Brain microvascular endothelial cell (primary cell): Measurements from ENCODE around the gene ZNF26.
"Not testable (repeated sequence)": the region's sequence is repeated elsewhere in the genome, so short reads cannot be mapped to it uniquely, and the experiment has no call there.

Experiments
- DNase-seq: peaks from one replicate; pipeline ENCODE4 v3.0.0-alpha.2; 2020
- H3K27ac ChIP-seq: fragments of 250-450 bp; sonication (Bioruptor Pico); 2 replicates; pipeline ENCODE4 v1.5.1; 2020; ENCODE audit warnings: mild to moderate bottlenecking, moderate library complexity
- H3K27me3 ChIP-seq: fragments of 250-450 bp; sonication (Bioruptor Pico); replicated peaks from 2 replicates; pipeline ENCODE4 v1.5.1; 2020; ENCODE audit warnings: mild to moderate bottlenecking
- H3K36me3 ChIP-seq: fragments of 250-450 bp; sonication (Bioruptor Pico); replicated peaks from 2 replicates; pipeline ENCODE4 v1.5.1; 2020; ENCODE audit warnings: mild to moderate bottlenecking
- H3K4me3 ChIP-seq: 2 replicates; pipeline ENCODE4 v1.5.1; 2011; ENCODE audit warnings: low read depth, mild to moderate bottlenecking, control low read depth, low read length, moderate library complexity
- CTCF ChIP-seq: IDR thresholded peaks from 2 replicates; pipeline ENCODE4 v1.5.1; 2011; ENCODE audit warnings: low read depth, mild to moderate bottlenecking, moderate library complexity, low read length, control low read depth, inconsistent platforms; ENCODE audit errors: missing control alignments
- in situ Hi-C: cut with HindIII; loops from 2 replicates; pipeline ENCODE4 v1.10.0; 2017; ENCODE audit warnings: low sequenced_read_pairs, low pct_ligation_motif_present

Gene ZNF26

DNA sequence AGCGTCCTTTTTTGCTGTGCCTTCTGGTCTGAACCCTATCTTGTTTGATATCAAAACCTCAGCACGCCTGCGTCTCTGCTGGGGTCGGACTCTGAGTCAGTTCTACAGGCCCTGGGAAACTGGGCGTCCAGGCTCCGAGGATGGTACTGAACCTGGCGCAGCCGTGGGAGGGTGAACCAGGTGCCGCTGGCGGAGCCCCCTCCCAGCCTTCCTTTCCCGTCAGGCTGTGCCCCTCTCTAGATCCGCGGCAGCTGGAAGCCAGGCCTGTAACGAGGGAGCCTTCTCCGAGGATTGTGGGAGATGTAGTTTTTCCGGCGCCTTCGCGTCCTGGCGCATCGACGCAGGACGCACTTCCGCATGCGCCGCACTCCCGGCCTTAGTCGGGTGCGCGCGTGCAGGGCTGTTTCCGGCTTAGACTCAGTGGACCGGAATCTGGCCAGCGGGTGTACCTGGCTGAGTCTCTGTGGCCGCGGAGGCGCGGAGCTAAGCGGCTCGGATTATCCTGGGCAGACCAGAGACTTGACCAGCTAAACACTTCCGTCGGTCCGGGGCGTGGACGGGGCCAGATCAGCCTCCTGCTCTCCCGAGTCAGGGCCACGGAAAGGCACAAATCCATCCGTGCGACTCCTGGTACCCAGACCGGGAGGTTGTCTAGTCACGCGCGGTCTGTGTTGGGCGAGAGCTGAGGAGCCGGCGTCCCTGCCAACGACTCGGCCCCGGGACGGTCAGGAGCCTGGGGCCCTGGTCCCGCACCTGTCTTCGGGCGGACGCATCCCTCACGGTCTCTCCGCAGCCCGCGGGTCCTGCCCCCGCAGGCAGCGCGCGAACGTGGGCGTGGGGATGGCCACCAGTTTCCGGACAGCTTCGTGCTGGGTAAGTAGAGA is at the start of gene ZNF26:
Gene ZNF26 (plus strand): TSS at position 367 of the 884 bp plus-strand sequence. CDS start 474 bp downstream, at position 841.
- no peak for TF ChIP-seq CTCF
- Histone ChIP-seq H3K4me3 (peak within 1 kb of the TSS; percentile 97), H3K36me3 (no peaks in the 10 kb centered on the region), H3K27ac (peak within 1 kb of the TSS; percentile 72), H3K27me3 (no peaks in the 10 kb centered on the region)
- in situ Hi-C loops, result no loop called here
- DNase-seq, result peak; percentile 86

DNA sequence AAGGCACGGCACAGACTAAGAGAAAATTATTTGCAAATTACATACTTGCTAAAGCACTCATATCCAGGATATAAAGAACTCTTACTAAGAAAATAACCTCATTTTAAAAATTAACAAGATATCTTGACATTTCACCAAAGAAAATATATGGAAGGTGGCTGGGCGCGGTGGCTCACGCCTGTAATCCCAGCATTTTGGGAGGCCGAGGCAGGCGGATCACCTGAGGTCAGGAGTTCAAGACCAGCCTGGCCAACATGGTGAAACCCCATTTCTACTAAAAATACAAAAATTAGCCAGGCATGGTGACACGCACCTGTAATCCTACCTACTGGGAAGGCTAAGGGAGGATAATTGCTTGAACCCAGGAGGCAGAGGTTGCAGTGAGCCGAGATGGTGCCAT is 49.2 kb upstream of the ZNF26 start:
- H3K36me3 ChIP-seq, result peaks cover 20% of the 10 kb centered on the region

GRCh38 chr12:132937476-132937875 is 48.7 kb upstream of the ZNF26 start:
- Histone ChIP-seq H3K36me3 (peaks cover 23% of the 10 kb centered on the region), H3K27ac (no peak overlapping the region), H3K4me3 (no peak overlapping the region), H3K27me3 (no peaks in the 10 kb centered on the region)
- in situ Hi-C loops, result no loop called here
- no peak for TF ChIP-seq CTCF
- no peak for DNase-seq

More for the DNA sequence above, 49.2 kb upstream of the ZNF26 start:
- in situ Hi-C loops, DNase-seq, H3K4me3 ChIP-seq, H3K27ac ChIP-seq, H3K27me3 ChIP-seq: not testable (repeated sequence)

GRCh38 chr12:132938807-132939206 is 47.4 kb upstream of the ZNF26 start:
- DNase-seq, in situ Hi-C loops, H3K4me3 ChIP-seq, H3K27me3 ChIP-seq, H3K27ac ChIP-seq: not testable (repeated sequence)
- H3K36me3 ChIP-seq, result peaks cover 30% of the 10 kb centered on the region

DNA sequence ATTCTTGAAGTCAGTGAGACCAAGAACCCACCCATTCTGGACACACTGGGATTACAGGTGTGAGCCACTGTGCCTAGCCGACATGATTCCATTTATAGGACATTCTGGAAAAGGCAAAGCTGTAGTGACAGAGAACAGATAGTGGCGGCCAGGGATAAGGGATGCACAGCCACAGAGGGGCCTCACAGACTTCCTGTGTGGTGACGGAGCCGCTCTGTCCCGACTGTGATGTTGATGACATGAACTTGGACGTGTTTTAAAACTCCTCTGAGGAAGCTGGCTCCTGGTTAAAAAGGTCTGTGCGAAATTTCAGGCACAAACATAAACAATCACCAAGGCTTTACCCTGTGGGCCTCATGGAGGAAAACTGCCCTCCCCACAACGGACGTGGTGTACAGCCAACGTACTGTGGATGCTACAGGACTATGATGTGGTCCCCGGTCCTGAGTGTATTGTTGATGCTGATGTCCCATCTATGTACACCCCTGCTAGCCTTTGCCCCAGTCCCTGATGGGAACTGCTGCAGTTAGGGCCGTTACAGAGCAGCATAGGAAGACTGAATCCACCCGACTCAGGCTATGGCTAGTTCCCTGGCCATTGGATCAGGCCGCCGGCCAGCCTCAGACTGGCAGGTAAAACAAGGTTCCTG is 46.0 kb upstream of the ZNF26 start:
- H3K4me3 ChIP-seq, result no peak overlapping the region
- H3K27me3 ChIP-seq, result no peaks in the 10 kb centered on the region
- H3K27ac ChIP-seq, result no peak overlapping the region
- TF ChIP-seq CTCF, result no peak
- DNase-seq, result no peak
- peaks cover 43% of the 10 kb centered on the region for H3K36me3 ChIP-seq
- in situ Hi-C loops, result no loop called here

- in situ Hi-C loops, result no loop called here
- Histone ChIP-seq H3K4me3 (no peak overlapping the region), H3K36me3 (peaks cover 51% of the 10 kb centered on the region), H3K27ac (no peak overlapping the region), H3K27me3 (no peaks in the 10 kb centered on the region)
- no peak for DNase-seq
- TF ChIP-seq CTCF, result no peak
Observed at GRCh38 chr12:132941336-132941954, 44.7 kb upstream of the ZNF26 start.
